ENCODE results near the gene ZNF609.

GRCh38 chr15:64549860-64550259 lies 89.5 kb downstream of the ZNF609 start:
- TF ChIP-seq POLR2A (IDR thresholded peaks at IDR 0.05) (no peak), POLR2AphosphoS5 (IDR thresholded peaks at IDR 0.05; ENCODE audit: insufficient read depth in 1 of 2, low read depth in 1 of 2) (no peak)
- TF ChIP-seq, protein P1, sequence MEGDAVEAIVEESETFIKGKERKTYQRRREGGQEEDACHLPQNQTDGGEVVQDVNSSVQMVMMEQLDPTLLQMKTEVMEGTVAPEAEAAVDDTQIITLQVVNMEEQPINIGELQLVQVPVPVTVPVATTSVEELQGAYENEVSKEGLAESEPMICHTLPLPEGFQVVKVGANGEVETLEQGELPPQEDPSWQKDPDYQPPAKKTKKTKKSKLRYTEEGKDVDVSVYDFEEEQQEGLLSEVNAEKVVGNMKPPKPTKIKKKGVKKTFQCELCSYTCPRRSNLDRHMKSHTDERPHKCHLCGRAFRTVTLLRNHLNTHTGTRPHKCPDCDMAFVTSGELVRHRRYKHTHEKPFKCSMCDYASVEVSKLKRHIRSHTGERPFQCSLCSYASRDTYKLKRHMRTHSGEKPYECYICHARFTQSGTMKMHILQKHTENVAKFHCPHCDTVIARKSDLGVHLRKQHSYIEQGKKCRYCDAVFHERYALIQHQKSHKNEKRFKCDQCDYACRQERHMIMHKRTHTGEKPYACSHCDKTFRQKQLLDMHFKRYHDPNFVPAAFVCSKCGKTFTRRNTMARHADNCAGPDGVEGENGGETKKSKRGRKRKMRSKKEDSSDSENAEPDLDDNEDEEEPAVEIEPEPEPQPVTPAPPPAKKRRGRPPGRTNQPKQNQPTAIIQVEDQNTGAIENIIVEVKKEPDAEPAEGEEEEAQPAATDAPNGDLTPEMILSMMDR (IDR thresholded peaks at IDR 0.05), result no peak
